ENCODE results near the gene KCTD15. TPM values are rescaled to one million over a fixed set of nuclear protein-coding genes. Genes with fewer than 3 reads are reported as not detected.

KCTD15 gene
- total and polyA plus RNA-seq, 2 donors (not counting 1 experiment from before 2014, with no cell fraction given), result 0.54 to 0.81 TPM

DNA sequence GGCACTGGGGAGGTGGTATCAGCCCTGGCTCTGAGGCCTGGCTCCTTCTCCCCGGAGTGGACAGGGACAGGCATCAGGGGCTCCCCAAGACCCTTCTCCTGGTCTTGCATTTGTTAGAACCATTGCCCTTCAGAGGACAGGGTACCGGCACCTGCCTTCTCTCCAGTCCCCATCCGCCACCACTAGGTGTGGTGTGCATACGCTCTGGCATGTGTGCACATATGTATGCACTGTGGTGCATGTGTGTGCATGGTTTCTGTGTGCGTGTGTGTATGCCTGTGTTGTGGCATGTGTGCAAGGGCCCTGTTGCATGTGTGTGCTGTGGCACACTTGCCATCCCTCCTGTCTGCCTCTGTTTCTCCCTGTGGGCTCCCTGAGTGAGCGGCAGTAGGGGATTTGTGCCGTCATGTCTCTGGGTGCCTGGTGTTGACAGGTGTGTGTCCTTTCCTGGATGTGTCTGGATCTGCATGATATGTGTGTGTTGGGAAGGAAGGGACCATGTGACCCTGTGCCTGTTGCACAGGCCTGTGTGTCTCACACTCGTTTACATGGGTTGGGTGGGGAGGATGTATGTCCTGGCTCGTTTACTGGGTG lies 9.3 kb downstream of the KCTD15 start:
- ChIA-PET POLR2A (no interaction called here), CTCF (no interaction called here)
- Histone ChIP-seq H3K27ac (ENCODE audit: low read length in 2 of 2) (no peak overlapping the region), H3K4me2 (replicated peaks; ENCODE audit: low read depth, low read length, poor library complexity, severe bottlenecking) (no peak overlapping the region), H3K9ac (ENCODE audit: low read length) (no peak overlapping the region), H3K9me3 (ENCODE audit: control extremely low read depth in 1 of 3, control insufficient read depth in 2 of 3, insufficient read depth in 1 of 3, low read length in 2 of 3) (no peaks in the 10 kb centered on the region), H3K27me3 (replicated peaks in 1 of 4; ENCODE audit: control extremely low read depth in 1 of 4, control insufficient read depth in 3 of 4, insufficient read depth in 4 of 4, low read length in 3 of 4) (no peaks in the 10 kb centered on the region), H3K4me1 (ENCODE audit: control insufficient read depth in 2 of 2, insufficient read depth in 2 of 2, low read length in 2 of 2) (no peaks in the 10 kb centered on the region), H3K36me3 (replicated peaks in 1 of 2; ENCODE audit: control extremely low read depth in 1 of 2, control insufficient read depth in 1 of 2, extremely low read depth in 1 of 2, insufficient read depth in 2 of 2, low read length in 1 of 2) (no peaks in the 10 kb centered on the region), H4K20me1 (ENCODE audit: control insufficient read depth, insufficient read depth, low read length, poor library complexity, severe bottlenecking) (no peaks in the 10 kb centered on the region), H2AFZ (ENCODE audit: insufficient read depth, low read depth, low read length, poor library complexity, severe bottlenecking) (no peak overlapping the region), H3K4me3 (ENCODE audit: control extremely low read depth in 1 of 5, extremely low read depth in 1 of 5, insufficient read depth in 1 of 5, low read depth in 2 of 5, low read length in 4 of 5) (no peak overlapping the region), H3K79me2 (ENCODE audit: control insufficient read depth, insufficient read depth, low read length) (no peaks in the 10 kb centered on the region)
- TF ChIP-seq CTCF (IDR thresholded peaks at IDR 0.05), result no peak
- TF ChIP-seq EZH2 (IDR thresholded peaks at IDR 0.05; ENCODE audit: borderline replicate concordance, insufficient read depth, low read depth, low read length, poor library complexity, severe bottlenecking), result no peak
- intact Hi-C loops (cut with micrococcal nuclease), result no loop called here
- no peaks in the 10 kb centered on the region for H3K4me1 Mint-ChIP-seq
- no peak overlapping the region for H3K27ac Mint-ChIP-seq
- no peaks in the 10 kb centered on the region for H3K27me3 Mint-ChIP-seq
- H3K9me3 Mint-ChIP-seq (ENCODE audit: insufficient read depth), result no peaks in the 10 kb centered on the region
- ATAC-seq (ENCODE audit: low read depth), result no peak
- DNase-seq, result no peak
- WGBS (ENCODE audit: insufficient coverage), result 98% methylated on average over 9 of the region's 9 CpGs
- no peak overlapping the region for H3K4me3 Mint-ChIP-seq

DNA sequence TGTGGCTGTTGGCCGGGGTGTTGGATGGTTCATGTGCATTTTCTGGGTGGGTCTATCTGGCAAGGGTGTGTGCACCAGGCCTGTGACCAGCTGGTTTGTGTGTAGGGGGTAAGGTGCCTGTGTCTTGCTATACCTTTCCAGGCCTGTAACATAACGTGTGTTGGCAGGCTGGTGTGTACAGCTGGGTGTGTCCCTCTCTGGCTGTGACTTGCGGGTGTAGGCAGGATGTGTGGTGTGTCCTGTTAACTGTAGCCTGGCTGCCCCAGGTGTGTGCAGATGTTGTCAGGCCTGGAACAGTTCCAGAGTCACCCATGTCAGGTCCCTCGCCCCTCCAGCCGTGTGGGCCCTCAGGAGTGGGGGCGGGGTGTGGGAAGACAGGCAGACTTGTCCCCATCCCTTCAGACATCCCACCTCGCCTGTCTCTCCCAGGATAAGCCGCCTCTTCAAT lies 9.8 kb downstream of the KCTD15 start:
- H3K27me3 Mint-ChIP-seq, result no peaks in the 10 kb centered on the region
- H3K4me3 ChIP-seq (ENCODE audit: control extremely low read depth in 1 of 5, extremely low read depth in 1 of 5, insufficient read depth in 1 of 5, low read depth in 2 of 5, low read length in 4 of 5), result no peak overlapping the region
- no peaks in the 10 kb centered on the region for H3K79me2 ChIP-seq (ENCODE audit: control insufficient read depth, insufficient read depth, low read length)
- H3K27ac ChIP-seq (ENCODE audit: low read length in 2 of 2), result no peak overlapping the region
- H3K4me3 Mint-ChIP-seq, result no peak overlapping the region
- no peak overlapping the region for H3K9ac ChIP-seq (ENCODE audit: low read length)
- TF ChIP-seq CTCF (IDR thresholded peaks at IDR 0.05) (no peak), EZH2 (IDR thresholded peaks at IDR 0.05; ENCODE audit: borderline replicate concordance, insufficient read depth, low read depth, low read length, poor library complexity, severe bottlenecking) (no peak)
- no peak for DNase-seq
- POLR2A ChIA-PET, result no interaction called here
- no peaks in the 10 kb centered on the region for H4K20me1 ChIP-seq (ENCODE audit: control insufficient read depth, insufficient read depth, low read length, poor library complexity, severe bottlenecking)
- ATAC-seq (ENCODE audit: low read depth), result no peak
- H3K36me3 ChIP-seq (replicated peaks in 1 of 2; ENCODE audit: control extremely low read depth in 1 of 2, control insufficient read depth in 1 of 2, extremely low read depth in 1 of 2, insufficient read depth in 2 of 2, low read length in 1 of 2), result no peaks in the 10 kb centered on the region
- H3K9me3 Mint-ChIP-seq (ENCODE audit: insufficient read depth), result no peaks in the 10 kb centered on the region
- no peak overlapping the region for H3K4me2 ChIP-seq (replicated peaks; ENCODE audit: low read depth, low read length, poor library complexity, severe bottlenecking)
- no peaks in the 10 kb centered on the region for H3K4me1 ChIP-seq (ENCODE audit: control insufficient read depth in 2 of 2, insufficient read depth in 2 of 2, low read length in 2 of 2)
- no peaks in the 10 kb centered on the region for H3K4me1 Mint-ChIP-seq
- H3K9me3 ChIP-seq (ENCODE audit: control extremely low read depth in 1 of 3, control insufficient read depth in 2 of 3, insufficient read depth in 1 of 3, low read length in 2 of 3), result no peaks in the 10 kb centered on the region
- no peak overlapping the region for H2AFZ ChIP-seq (ENCODE audit: insufficient read depth, low read depth, low read length, poor library complexity, severe bottlenecking)
- H3K27ac Mint-ChIP-seq, result no peak overlapping the region
- WGBS (ENCODE audit: insufficient coverage), result 89% methylated on average over 8 of the region's 8 CpGs
- H3K27me3 ChIP-seq (replicated peaks in 1 of 4; ENCODE audit: control extremely low read depth in 1 of 4, control insufficient read depth in 3 of 4, insufficient read depth in 4 of 4, low read length in 3 of 4), result no peaks in the 10 kb centered on the region
- CTCF ChIA-PET, result no interaction called here
- intact Hi-C loops (cut with micrococcal nuclease), result no loop called here
